Measurements from ENCODE around the gene TIMP4. TPM values are rescaled to one million over a fixed set of nuclear protein-coding genes. Genes with fewer than 3 reads are reported as not detected.

TIMP4 gene
- polyA plus RNA-seq, 2 of the 4 experiments (the other 2 are of a cell fraction), result 15.7 to 16.0 TPM

- DNase-seq (ENCODE audit: low read depth in 1 of 2, low spot score in 1 of 2) (no peak), ATAC-seq (no peak), FAIRE-seq (no peak)
- no peak for TF ChIP-seq ZNF302 (CRISPR knock-in tag; IDR thresholded peaks at IDR 0.05)
- no peak for TF ChIP-seq RFX5 (IDR thresholded peaks at IDR 0.05)
- Histone ChIP-seq H3K4me2 (no peak overlapping the region), H3K4me1 (0 out of 3 replicates have a peak, but pooled peaks cover 6% of the 10 kb centered on the region), H3K27ac (no peak overlapping the region), H3K4me3 (no peak overlapping the region), H3K9me3 (peaks cover 9% of the 10 kb centered on the region; the same call in 1 of the 3 replicates)
- ChIA-PET CTCF (interaction anchor here (1.1 to 6.2 kb wide), 2 partner anchors 20 to 365 kb away, joined by 5 to 30 read pairs; no protein-coding TSS in a partner anchor), POLR2A (no interaction called here)
- WGBS (ENCODE audit: missing lambda C conversion rate), result 22% methylated on average over 3 of the region's 3 CpGs
Observed at GRCh38 chr3:12115104-12115503, 43.6 kb downstream of the TIMP4 start.

GRCh38 chr3:12114251-12114650, 44.5 kb downstream of the TIMP4 start:
- DNase-seq (ENCODE audit: low read depth in 1 of 2, low spot score in 1 of 2) (no peak), ATAC-seq (no peak), FAIRE-seq (no peak)
- no peak for TF ChIP-seq HES2 (IDR thresholded peaks at IDR 0.05)
- no peak for TF ChIP-seq EHF (CRISPR knock-in tag; IDR thresholded peaks at IDR 0.05)
- TF ChIP-seq ZSCAN20 (CRISPR knock-in tag; IDR thresholded peaks at IDR 0.05), result no peak
- TF ChIP-seq EP300 (IDR thresholded peaks at IDR 0.05), result no peak
- POLR2A ChIA-PET, result no interaction called here
- H3K27ac ChIP-seq, result no peak overlapping the region
- H3K9me3 ChIP-seq, result peaks cover 15% of the 10 kb centered on the region; the same call in 2 of the 3 replicates
- H3K4me1 ChIP-seq, result 0 out of 3 replicates have a peak, but pooled peaks cover 6% of the 10 kb centered on the region
- H3K4me2 ChIP-seq, result no peak overlapping the region
- CTCF ChIA-PET, result no interaction called here
- H3K4me3 ChIP-seq, result no peak overlapping the region

- H3K27ac ChIP-seq, result no peak overlapping the region
- ATAC-seq, result no peak
- no peak for FAIRE-seq
- 42% methylated on average over 8 of the region's 8 CpGs for WGBS (ENCODE audit: missing lambda C conversion rate)
- ChIA-PET POLR2A (no interaction called here), CTCF (interaction anchor here (1.3 kb wide), 1 partner anchor 69 kb away, joined by 3 read pairs; no protein-coding TSS in a partner anchor)
- H3K4me3 ChIP-seq, result no peak overlapping the region
- TF ChIP-seq PBX3 (IDR thresholded peaks at IDR 0.05) (no peak), HMGXB4 (CRISPR knock-in tag; IDR thresholded peaks at IDR 0.05; ENCODE audit: borderline replicate concordance) (no peak), FOXS1 (CRISPR knock-in tag; IDR thresholded peaks at IDR 0.05) (no peak), PHF8 (IDR thresholded peaks at IDR 0.05; ENCODE audit: borderline replicate concordance, low read depth) (no peak), RARB (CRISPR knock-in tag; IDR thresholded peaks at IDR 0.05) (no peak), POLR2A (IDR thresholded peaks at IDR 0.05; ENCODE audit: low read length) (no peak)
- H3K9me3 ChIP-seq, result peaks cover 13% of the 10 kb centered on the region; the same call in 2 of the 3 replicates
- no peaks in the 10 kb centered on the region for H3K4me1 ChIP-seq
- no peak for DNase-seq (ENCODE audit: low read depth in 1 of 2, low spot score in 1 of 2)
- H3K4me2 ChIP-seq, result no peak overlapping the region
Observed at GRCh38 chr3:12107071-12107713, 51.5 kb downstream of the TIMP4 start.

Other genes starting within 250 kb of the TIMP4 start
- 0.23 and 0.28 TPM in 2 replicates for gene SYN2, start 154.5 kb downstream of the TIMP4 start, polyA plus RNA-seq (2011; rRNA removed)
- 0.08 to 0.11 TPM (median 0.10 TPM) in 3 replicates for gene SYN2, start 154.5 kb downstream of the TIMP4 start, polyA plus RNA-seq (2017; fragmentation: RNase III; extraction: RNeasy Plus Mini Kit Qiagen cat#74134 plus additional on column Dnase treatment)
- 43.1 and 51.0 TPM in 2 replicates for gene PPARG, start 130.2 kb upstream of the TIMP4 start, polyA plus RNA-seq (2011; rRNA removed)
- gene PPARG, start 130.2 kb upstream of the TIMP4 start, polyA plus RNA-seq (2017; fragmentation: RNase III; extraction: RNeasy Plus Mini Kit Qiagen cat#74134 plus additional on column Dnase treatment), result 34.6 to 38.9 TPM (median 35.2 TPM) in 3 replicates

Measured in A549 (cell line).